CD4-positive, CD25-positive, alpha-beta regulatory T cell (primary cell): ENCODE measurements around the gene FARP1. TPM values are rescaled to one million over a fixed set of nuclear protein-coding genes. Genes with fewer than 3 reads are reported as not detected.

Source experiments
- ATAC-seq, 2 donors: fragments of 150-1000 bp; cut with Tn5 transposase; one replicate each; pipeline ENCODE4 v1.10.0; 2021; ENCODE audit warnings: low read depth in 2 of 2, moderate number of reproducible peaks in 2 of 2, moderate library complexity in 1 of 2
- DNase-seq, 3 donors: peaks; one replicate each; pipeline versions ENCODE4 v3.0.0 to v3.0.0-alpha.2; 2012 to 2022; ENCODE audit warnings: mixed read lengths in 1 of 3
- H3K27ac ChIP-seq: one replicate; pipeline ENCODE4 v1.7.0; 2013; ENCODE audit warnings: mild to moderate bottlenecking, low read length; ENCODE audit not compliant: insufficient read depth, poor library complexity, severe bottlenecking
- H3K27me3 ChIP-seq: one replicate; pipeline ENCODE4 v1.7.0; 2013; ENCODE audit warnings: low read length; ENCODE audit not compliant: control insufficient read depth, insufficient read depth
- H3K36me3 ChIP-seq: one replicate; pipeline ENCODE4 v1.7.0; 2013; ENCODE audit warnings: mild to moderate bottlenecking, low read length, moderate library complexity; ENCODE audit not compliant: control insufficient read depth, insufficient read depth
- H3K4me1 ChIP-seq: 2 replicates; pipeline ENCODE4 v1.7.0; 2013; ENCODE audit warnings: mild to moderate bottlenecking, low read length; ENCODE audit not compliant: insufficient read depth, control insufficient read depth, poor library complexity, severe bottlenecking
- H3K4me3 ChIP-seq: one replicate; pipeline ENCODE4 v1.7.0; 2013; ENCODE audit warnings: low read depth, mild to moderate bottlenecking, low read length, moderate library complexity
- H3K9me3 ChIP-seq, 2 experiments: 1 replicate in 1 of 2; 2 replicates in 1 of 2; pipeline ENCODE4 v1.7.0; 2013; ENCODE audit warnings: low read length in 2 of 2, mild to moderate bottlenecking in 1 of 2, moderate library complexity in 1 of 2; ENCODE audit not compliant: control insufficient read depth in 2 of 2
- H3K27ac Mint-ChIP-seq, 3 donors: one replicate each; pipeline ENCODE4 v1.8.0; 2020 to 2022; ENCODE audit warnings: mild to moderate bottlenecking in 3 of 3, mixed read lengths in 3 of 3, moderate library complexity in 2 of 3
- H3K27me3 Mint-ChIP-seq: one replicate; pipeline ENCODE4 v1.8.0; 2022; ENCODE audit warnings: mild to moderate bottlenecking, mixed read lengths
- H3K36me3 Mint-ChIP-seq: one replicate; pipeline ENCODE4 v1.8.0; 2020; ENCODE audit warnings: mixed read lengths
- H3K4me1 Mint-ChIP-seq, 4 donors: one replicate each; pipeline ENCODE4 v1.8.0; 2020 to 2022; ENCODE audit warnings: mixed read lengths in 4 of 4, mild to moderate bottlenecking in 1 of 4
- H3K4me3 Mint-ChIP-seq, 4 donors: one replicate each; pipeline ENCODE4 v1.8.0; 2020 to 2022; ENCODE audit warnings: mild to moderate bottlenecking in 4 of 4, mixed read lengths in 4 of 4, moderate library complexity in 3 of 4
- H3K9me3 Mint-ChIP-seq, 7 donors: one replicate each; pipeline ENCODE4 v1.8.0; 2020 to 2022; ENCODE audit warnings: mixed read lengths in 7 of 7, mild to moderate bottlenecking in 3 of 7, moderate library complexity in 2 of 7
- polyA plus RNA-seq, 4 donors: library from polyadenylated mRNA; unstranded; fragments of 300-500 nt; fragmentation: Illumina TruSeq; gene quantifications; one replicate each; pipeline ENCODE4 v1.2.3, GENCODE V29; 2021
- total RNA-seq: library from RNA; stranded (reverse); gene quantifications from one replicate; pipeline ENCODE4 v1.2.3, GENCODE V29; 2022

The FARP1 gene
- total and polyA plus RNA-seq, 5 donors from 2014 or later = 0.25 to 0.79 (median 0.46) TPM

DNA sequence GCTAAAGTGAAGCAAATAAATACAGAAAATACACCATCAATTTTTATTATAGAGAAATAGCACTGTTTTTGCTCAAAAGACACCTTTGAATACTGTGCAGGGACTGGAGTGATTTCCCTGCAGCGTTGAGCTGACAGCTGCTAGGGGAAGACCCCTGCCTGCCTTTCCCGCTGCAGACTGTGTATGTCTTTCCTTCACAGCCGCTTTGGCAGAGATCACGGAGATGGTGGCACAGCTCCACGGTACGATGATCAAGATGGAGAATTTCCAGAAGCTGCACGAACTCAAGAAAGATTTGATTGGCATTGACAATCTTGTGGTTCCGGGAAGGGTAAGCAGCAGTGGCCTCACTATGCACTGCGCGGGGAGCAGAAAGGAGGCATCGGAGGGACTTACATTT is 292.5 kb downstream of the FARP1 start:
- Histone ChIP-seq H3K36me3 (no peaks in the 10 kb centered on the region), H3K27me3 (no peaks in the 10 kb centered on the region), H3K9me3 (no peaks in the 10 kb centered on the region), H3K27ac (no peak overlapping the region), H3K4me1 (no peaks in the 10 kb centered on the region), H3K4me3 (no peak overlapping the region)
- DNase-seq = no peak
- Mint-ChIP-seq H3K4me1 (peaks cover 0 to 4% (median 0%) of the 10 kb centered on the region in 4 donors), H3K9me3 (no peaks in the 10 kb centered on the region), H3K27ac (no peak overlapping the region), H3K27me3 (peaks cover 10% of the 10 kb centered on the region), H3K4me3 (no peak overlapping the region), H3K36me3 (no peaks in the 10 kb centered on the region)
- ATAC-seq = no peak

GRCh38 chr13:98436233-98436910 is 293.5 kb downstream of the FARP1 start:
- ATAC-seq = no peak
- H3K27ac ChIP-seq = no peak overlapping the region

DNA sequence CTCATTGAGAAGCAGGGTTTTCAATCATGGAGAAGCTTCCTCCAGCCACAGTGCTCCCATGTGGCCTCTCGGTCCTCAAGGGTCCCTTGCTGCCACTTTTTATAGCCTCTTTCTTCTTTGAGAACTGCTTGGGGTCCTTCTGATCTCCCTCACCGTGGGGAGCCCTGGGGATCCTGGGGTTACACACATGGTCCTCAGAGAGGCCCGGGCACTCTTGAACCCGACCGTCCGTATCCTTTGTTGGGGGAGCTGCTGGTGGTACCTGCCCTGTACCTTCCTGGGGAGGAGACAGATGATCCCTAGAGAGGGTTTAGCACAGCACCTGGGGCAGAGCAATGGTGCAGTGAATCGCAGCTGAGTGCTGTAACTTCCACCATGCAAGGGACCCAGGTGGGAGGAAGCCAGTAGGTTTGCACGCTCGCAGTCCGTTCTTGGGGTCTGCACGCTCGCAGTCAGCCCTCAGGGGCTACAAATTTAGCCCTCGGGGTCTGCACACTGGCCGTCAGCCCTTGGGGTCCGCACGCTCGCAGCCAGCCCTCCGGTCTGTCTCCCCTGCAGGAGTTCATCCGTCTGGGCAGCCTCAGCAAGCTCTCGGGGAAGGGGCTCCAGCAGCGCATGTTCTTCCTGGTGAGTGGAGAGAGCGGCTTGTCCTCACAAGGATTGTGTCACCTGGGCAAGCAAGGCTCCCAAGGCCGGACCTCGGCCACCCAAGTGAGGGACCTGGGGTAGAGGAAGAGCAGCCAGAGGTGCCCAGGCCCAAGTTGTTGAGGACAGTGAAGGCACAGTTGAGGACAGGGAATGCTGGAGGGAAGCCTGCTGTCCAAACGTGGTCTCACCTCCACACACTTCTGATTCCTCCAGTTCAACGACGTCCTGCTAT is 295.6 kb downstream of the FARP1 start:
- no peak for ATAC-seq
- Histone ChIP-seq H3K4me3 (no peak overlapping the region), H3K9me3 (no peaks in the 10 kb centered on the region), H3K27ac (no peak overlapping the region), H3K4me1 (no peaks in the 10 kb centered on the region), H3K36me3 (no peaks in the 10 kb centered on the region), H3K27me3 (no peaks in the 10 kb centered on the region)
- no peak for DNase-seq
- no peaks in the 10 kb centered on the region for H3K9me3 Mint-ChIP-seq
- H3K4me3 Mint-ChIP-seq = no peak overlapping the region
- peaks cover 6% of the 10 kb centered on the region for H3K27me3 Mint-ChIP-seq
- H3K36me3 Mint-ChIP-seq = no peaks in the 10 kb centered on the region
- no peak overlapping the region for H3K27ac Mint-ChIP-seq
- H3K4me1 Mint-ChIP-seq = peaks cover 0 to 4% (median 1%) of the 10 kb centered on the region in 4 donors

More at GRCh38 chr13:98436233-98436910, 293.5 kb downstream of the FARP1 start:
- Histone ChIP-seq H3K36me3 (no peaks in the 10 kb centered on the region), H3K9me3 (no peaks in the 10 kb centered on the region), H3K4me1 (no peaks in the 10 kb centered on the region), H3K4me3 (no peak overlapping the region), H3K27me3 (no peaks in the 10 kb centered on the region)
- H3K9me3 Mint-ChIP-seq = no peaks in the 10 kb centered on the region
- H3K27me3 Mint-ChIP-seq = peaks cover 6% of the 10 kb centered on the region
- peak overlapping the region in 1 of 3 donors; percentile 18 for H3K27ac Mint-ChIP-seq
- no peak for DNase-seq
- peaks cover 0 to 4% (median 0%) of the 10 kb centered on the region in 4 donors for H3K4me1 Mint-ChIP-seq
- no peak overlapping the region for H3K4me3 Mint-ChIP-seq
- no peaks in the 10 kb centered on the region for H3K36me3 Mint-ChIP-seq

DNA sequence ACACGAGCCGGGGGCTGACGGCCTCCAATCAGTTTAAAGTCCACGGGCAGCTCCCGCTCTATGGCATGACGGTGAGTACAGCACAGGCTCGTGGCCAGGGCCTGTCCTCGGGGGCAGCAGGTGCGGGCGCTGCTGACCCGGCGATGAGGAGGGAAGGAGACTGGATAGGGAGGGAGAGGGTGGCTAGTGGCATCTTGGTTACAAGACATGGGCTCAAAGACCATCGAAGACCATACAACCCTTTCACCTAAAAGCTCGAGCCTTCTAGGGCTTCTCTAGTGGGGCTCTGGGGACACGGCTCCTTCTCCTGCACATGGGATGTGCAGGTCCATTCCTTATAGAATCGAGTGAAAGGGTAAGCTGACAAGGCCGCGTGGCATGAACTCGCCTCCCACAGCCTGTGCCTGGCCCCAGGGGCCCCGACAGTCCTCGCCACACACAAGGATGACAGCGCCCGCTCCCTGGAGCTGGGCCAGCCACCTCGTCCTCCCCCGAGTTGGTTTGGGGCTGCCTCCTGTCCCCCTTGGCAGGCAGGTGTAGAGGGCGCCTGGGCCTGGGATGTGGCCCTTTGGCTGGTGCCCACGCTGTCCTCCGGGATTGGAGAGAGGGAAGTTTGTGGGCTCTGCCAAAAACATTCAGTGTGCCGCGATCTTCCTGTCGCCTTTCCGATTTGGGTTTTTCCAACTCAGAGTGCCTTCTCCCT is 296.4 kb downstream of the FARP1 start:
- Mint-ChIP-seq H3K9me3 (no peaks in the 10 kb centered on the region), H3K4me1 (peaks cover 0 to 6% (median 2%) of the 10 kb centered on the region in 4 donors), H3K27me3 (peaks cover 6% of the 10 kb centered on the region), H3K27ac (no peak overlapping the region), H3K4me3 (no peak overlapping the region), H3K36me3 (no peaks in the 10 kb centered on the region)
- H3K4me3 ChIP-seq = no peak overlapping the region
- H3K4me1 ChIP-seq = no peaks in the 10 kb centered on the region
- H3K9me3 ChIP-seq = no peaks in the 10 kb centered on the region
- no peak for ATAC-seq
- H3K27ac ChIP-seq = no peak overlapping the region
- no peaks in the 10 kb centered on the region for H3K27me3 ChIP-seq
- DNase-seq = no peak
- H3K36me3 ChIP-seq = no peaks in the 10 kb centered on the region

DNA sequence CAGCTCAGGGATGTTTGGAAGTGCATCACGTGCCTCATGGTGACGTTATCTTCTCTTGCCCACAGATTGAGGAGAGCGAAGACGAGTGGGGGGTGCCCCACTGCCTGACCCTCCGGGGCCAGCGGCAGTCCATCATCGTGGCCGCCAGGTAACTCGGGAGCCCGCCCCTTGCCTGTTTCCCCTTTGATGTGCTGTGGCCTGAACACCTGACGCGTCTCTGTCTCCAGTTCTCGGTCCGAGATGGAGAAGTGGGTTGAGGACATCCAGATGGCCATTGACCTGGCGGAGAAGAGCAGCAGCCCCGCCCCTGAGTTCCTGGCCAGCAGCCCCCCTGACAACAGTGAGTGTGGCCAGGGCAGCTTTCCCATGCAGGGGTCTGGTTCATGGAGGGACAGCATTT is 297.0 kb downstream of the FARP1 start:
- peaks cover 6% of the 10 kb centered on the region for H3K27me3 Mint-ChIP-seq
- no peaks in the 10 kb centered on the region for H3K27me3 ChIP-seq
- H3K27ac Mint-ChIP-seq = no peak overlapping the region
- DNase-seq = no peak
- no peaks in the 10 kb centered on the region for H3K9me3 Mint-ChIP-seq
- no peak for ATAC-seq
- no peak overlapping the region for H3K4me3 Mint-ChIP-seq
- no peaks in the 10 kb centered on the region for H3K36me3 ChIP-seq
- H3K36me3 Mint-ChIP-seq = no peaks in the 10 kb centered on the region
- no peaks in the 10 kb centered on the region for H3K9me3 ChIP-seq
- no peak overlapping the region for H3K27ac ChIP-seq
- no peaks in the 10 kb centered on the region for H3K4me1 ChIP-seq
- peaks cover 0 to 9% (median 2%) of the 10 kb centered on the region in 4 donors for H3K4me1 Mint-ChIP-seq
- no peak overlapping the region for H3K4me3 ChIP-seq

GRCh38 chr13:98440390-98441055 is 297.6 kb downstream of the FARP1 start:
- no peaks in the 10 kb centered on the region for H3K36me3 ChIP-seq

GRCh38 chr13:98441056-98441676 is 298.3 kb downstream of the FARP1 start:
- Histone ChIP-seq H3K4me1 (peaks cover 10% of the 10 kb centered on the region), H3K4me3 (no peak overlapping the region), H3K27ac (no peak overlapping the region), H3K36me3 (no peaks in the 10 kb centered on the region), H3K9me3 (no peaks in the 10 kb centered on the region), H3K27me3 (no peaks in the 10 kb centered on the region)
- DNase-seq (no peak), ATAC-seq (no peak)
- Mint-ChIP-seq H3K27me3 (peaks cover 6% of the 10 kb centered on the region), H3K4me3 (no peak overlapping the region), H3K27ac (no peak overlapping the region), H3K9me3 (no peaks in the 10 kb centered on the region), H3K4me1 (peaks cover 4 to 18% (median 5%) of the 10 kb centered on the region in 4 donors), H3K36me3 (no peaks in the 10 kb centered on the region)

More at GRCh38 chr13:98440390-98441055, 297.6 kb downstream of the FARP1 start:
- no peaks in the 10 kb centered on the region for H3K9me3 ChIP-seq
- no peak overlapping the region for H3K27ac ChIP-seq
- H3K4me3 Mint-ChIP-seq = no peak overlapping the region
- H3K9me3 Mint-ChIP-seq = no peaks in the 10 kb centered on the region
- no peaks in the 10 kb centered on the region for H3K27me3 ChIP-seq
- no peak for ATAC-seq
- no peaks in the 10 kb centered on the region for H3K36me3 Mint-ChIP-seq
- DNase-seq = no peak
- no peak overlapping the region for H3K27ac Mint-ChIP-seq
- H3K4me3 ChIP-seq = no peak overlapping the region
- peaks cover 5% of the 10 kb centered on the region for H3K4me1 ChIP-seq
- H3K4me1 Mint-ChIP-seq = peaks cover 3 to 16% (median 4%) of the 10 kb centered on the region in 4 donors
- peaks cover 6% of the 10 kb centered on the region for H3K27me3 Mint-ChIP-seq
